HG03442 (cell line): ENCODE measurements around the gene MAGEA9.
"Not testable (repeated sequence)": the region's sequence is repeated elsewhere in the genome, so short reads cannot be mapped to it uniquely, and the experiment has no call there.

Experiments used
- ATAC-seq: cut with Tn5 transposase; IDR thresholded peaks from one replicate; pipeline ENCODE4 v1.9.1; 2021; ENCODE audit warnings: mild to moderate bottlenecking, moderate library complexity; ENCODE audit not compliant: unreplicated experiment

The MAGEA9 gene, protein sequence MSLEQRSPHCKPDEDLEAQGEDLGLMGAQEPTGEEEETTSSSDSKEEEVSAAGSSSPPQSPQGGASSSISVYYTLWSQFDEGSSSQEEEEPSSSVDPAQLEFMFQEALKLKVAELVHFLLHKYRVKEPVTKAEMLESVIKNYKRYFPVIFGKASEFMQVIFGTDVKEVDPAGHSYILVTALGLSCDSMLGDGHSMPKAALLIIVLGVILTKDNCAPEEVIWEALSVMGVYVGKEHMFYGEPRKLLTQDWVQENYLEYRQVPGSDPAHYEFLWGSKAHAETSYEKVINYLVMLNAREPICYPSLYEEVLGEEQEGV

GRCh38 chrX:149781727-149782126 is at the start of gene MAGEA9:
Gene MAGEA9, plus strand, starts transcription at chrX:149781930. Its CDS starts 4,281 bp downstream, at chrX:149786211.
- ATAC-seq: not testable (repeated sequence)

GRCh38 chrX:149742269-149742668 is 39.5 kb upstream of the MAGEA9 start:
- ATAC-seq: not testable (repeated sequence)

DNA sequence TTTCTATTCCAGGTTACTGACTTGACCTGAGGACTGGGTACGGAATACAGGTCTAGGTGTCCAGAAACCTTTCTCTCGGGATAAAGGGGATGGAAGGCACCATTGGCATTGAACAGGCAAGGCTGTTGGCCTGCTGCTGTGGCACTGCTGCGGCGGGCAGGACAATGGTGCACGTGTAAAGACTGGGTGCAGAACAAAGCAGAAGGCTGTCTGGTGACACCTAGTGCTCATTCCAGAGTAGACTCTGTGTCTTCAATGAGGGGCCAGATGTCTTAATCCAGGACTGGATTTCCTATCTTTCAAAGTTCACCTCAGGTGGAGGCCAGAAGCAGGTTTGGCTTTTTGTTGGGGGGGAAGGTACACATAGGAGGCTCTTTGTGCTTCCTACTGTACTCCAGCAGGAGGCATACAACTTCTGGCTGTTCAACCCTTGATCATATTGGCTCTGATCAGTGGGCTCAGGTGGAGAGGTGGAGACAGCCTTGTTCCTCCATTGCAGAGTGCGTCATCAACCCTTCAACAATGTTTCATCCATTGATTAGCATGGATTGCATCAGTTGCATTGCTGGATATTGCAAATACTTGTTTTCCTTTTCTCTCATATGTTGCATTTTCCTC is 35.2 kb upstream of the MAGEA9 start:
- ATAC-seq: not testable (repeated sequence)

DNA sequence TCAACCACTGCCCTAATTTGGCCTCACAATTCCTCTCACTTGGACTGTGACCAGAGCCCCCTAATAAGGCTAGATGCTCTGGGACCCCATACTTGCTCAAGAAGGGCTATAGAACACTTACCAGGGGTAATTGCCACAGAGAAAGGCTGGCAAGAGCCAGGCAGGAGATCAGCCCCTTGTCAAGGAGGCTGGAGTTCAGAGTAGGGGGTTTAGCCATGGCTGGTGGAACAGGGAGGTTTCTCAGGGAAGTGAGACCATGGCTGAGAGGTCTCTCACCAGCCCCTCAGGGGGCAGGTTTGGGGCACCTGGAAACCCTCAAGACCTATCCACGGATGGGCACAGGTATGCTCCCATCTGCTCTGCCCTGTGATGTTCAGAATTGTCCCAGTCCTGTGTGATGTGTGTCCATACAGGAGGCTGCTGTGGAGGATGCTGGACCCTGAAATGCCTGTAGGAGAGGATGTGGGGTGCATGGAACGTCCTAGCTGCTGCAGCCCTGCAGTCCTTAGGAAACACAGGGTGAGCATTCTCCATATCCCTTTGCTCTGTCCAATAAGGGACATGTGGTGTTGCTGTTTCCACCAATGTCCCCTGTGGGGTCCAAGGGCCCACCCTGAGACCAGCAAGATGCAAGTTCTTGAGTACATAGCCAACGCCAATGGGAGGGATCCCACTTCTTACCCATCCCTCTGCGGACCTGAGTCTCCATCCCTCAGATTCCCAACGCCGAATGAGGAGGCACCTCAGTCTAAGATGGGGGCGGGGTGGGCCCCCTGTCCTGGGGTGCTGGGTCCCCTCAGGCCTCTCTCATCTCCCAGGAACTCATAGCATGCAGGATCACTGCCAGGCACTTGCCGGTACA is 24.3 kb upstream of the MAGEA9 start:
- ATAC-seq: no peak

GRCh38 chrX:149758068-149758714 is 23.5 kb upstream of the MAGEA9 start:
- no peak for ATAC-seq

DNA sequence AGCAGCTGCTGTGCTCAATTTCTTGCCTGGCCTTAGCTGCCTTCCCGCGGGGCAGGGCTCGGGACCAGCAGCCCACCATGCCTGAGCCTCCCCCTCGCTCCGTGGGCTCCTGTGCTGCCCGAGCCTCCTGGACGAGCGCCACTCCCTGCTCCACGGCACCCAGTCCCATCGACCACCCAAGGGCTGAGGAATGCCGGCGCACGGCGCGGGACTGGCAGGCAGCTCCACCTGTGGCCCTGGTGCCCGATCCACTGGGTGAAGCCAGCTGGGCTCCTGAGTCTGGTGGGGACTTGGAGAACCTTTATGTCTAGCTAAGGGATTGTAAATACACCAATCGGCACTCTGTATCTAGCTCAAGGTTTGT is 23.0 kb upstream of the MAGEA9 start:
- ATAC-seq: not testable (repeated sequence)

- ATAC-seq: no peak
Observed at GRCh38 chrX:149759824-149760223, 21.9 kb upstream of the MAGEA9 start.

DNA sequence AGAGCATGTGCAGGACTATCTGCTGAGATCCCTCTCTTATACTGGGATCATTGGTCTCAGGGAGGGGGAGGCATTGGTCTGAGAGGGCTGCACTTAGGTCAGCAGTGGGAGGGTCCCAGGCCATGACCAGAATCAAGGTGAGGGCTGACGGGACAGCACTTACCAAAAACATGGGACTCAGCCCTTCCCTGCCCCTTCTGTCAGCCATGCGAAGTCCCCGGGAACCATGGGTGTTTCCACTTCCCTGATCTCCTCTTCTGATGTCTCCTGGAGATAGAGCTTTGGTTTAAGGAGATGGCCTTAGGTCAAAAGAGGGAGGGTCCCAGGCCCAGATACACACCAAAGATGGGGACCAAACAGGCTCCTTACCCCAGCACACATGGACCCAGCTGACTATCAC is 20.8 kb upstream of the MAGEA9 start:
- no peak for ATAC-seq

DNA sequence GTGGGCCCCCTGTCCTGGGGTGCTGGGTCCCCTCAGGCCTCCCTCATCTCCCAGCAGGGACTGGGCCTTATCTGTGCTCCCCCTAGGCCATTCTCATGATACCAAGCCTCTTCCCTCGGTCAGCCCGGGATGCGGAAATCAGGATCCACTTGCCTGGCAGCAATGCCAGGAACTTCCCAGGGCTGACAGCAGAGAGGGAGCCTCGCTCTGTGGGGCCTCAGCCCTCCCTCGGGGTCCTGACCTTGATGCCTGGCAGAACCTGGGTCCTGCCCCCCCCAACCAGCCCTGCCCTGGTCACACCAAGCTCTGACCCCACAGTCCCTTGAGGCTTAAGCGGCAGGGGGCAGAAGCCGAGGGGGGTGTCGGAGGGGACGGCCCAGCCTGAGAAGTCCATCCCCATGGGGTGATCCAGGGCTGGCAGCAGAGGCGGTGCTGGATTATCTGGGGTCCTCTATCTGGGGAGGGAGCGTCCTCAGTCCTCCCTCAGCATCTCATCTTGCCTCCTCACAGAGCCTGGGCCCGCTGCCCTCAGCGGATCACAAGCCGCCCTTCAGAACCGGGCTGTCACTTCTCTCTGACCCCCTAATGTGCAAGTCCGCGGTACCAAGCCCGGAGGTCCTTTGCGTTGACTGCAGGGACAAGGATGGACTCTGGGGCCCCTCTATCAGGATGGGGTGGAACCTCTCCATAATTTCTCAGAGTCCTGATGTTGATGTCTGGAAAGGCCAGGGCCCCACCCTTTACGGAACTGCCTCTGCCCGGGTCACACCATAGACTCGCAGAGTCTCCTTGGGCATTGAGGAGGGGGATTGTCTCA is 19.7 kb upstream of the MAGEA9 start:
- ATAC-seq: not testable (repeated sequence)

DNA sequence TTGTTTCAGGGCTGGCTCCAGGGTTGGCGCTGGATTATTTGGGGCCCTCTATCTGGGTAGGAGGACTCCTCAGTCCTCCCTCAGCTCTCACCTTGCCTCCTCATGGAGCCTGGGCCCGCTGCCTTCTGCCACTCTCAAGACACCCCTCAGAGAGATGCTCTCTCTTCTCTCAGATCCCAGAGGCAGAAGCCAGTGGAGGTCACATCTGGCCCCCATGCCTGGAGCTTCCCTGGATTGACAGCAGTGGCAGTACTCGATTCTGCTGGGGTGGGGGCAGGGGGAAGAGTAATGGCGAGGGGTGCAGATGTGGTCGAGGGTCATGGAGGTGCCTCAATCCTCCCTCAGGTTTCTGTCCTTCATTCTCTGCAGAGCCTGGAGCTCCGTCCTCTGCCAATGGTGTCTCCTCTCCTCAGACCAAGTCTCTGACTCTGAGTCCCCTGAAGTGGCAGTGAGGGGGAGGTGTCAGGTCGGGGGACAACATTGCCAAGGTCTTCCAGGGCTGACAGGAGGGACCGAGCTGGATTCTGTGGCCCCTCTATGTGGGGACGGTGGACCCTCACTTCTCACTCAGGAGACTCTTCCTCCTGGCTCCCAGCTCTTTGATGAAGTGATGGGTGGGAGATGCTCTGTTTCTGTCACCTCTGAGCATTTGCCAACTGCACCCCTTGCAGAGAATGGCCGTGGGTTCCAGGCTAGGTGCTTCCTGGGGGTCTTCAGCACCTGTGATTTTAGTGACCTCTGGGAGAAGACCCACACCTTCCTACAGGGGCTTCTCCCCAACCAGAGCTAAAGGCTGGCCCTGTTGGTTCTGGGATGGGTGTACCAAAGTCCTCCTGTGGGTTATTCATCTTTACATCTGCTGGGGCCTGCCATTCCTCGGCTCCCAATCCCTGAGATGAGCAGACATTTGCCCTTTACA is 18.8 kb upstream of the MAGEA9 start:
- no peak for ATAC-seq

GRCh38 chrX:149770344-149770743 is 11.4 kb upstream of the MAGEA9 start:
- ATAC-seq: not testable (repeated sequence)

DNA sequence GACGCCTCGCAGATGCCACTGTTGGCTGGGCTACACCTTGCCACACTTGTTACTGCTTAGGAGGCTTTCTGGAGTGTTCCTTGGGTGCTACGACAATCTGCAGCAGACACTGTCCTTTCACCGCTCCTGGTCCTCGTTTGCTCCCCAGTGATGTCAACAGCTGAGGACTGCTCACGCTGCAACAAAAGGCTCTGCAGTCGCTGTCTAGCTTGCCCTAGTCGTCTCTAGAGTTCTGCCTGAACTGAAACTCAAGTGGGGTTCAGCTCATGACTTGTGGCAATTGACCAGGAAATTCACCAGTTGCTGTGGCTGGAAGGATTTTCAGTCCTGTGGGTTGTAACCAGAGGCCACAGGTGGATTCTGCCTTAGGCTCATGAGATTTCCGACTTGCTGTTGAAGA is 8.7 kb upstream of the MAGEA9 start:
- ATAC-seq: not testable (repeated sequence)

DNA sequence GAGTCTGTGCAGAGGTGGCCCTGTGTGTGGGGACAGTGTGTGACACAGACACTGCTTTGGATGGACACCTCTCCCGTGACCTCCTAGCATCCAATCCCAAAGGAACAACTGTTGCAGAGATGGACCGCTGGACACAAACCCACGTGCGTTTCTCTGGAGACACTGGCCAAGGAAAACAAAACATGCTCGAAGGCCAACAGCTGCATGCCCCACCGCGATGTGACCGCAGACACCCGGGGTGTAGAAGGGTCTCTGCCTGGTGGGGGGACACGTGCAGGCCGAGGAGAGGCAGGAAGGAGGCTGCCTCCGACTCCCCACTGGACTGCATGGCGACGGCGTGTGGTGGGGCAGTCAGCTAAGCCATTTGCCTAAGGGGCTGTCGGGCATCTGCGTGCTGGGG is 8.0 kb upstream of the MAGEA9 start, which contains the start of gene HSFX1:
HSFX1 (plus strand) TSS at position 301 of the 400 bp plus-strand sequence. CDS start 614 bp downstream, outside the sequence.
- not testable (repeated sequence) for ATAC-seq

- not testable (repeated sequence) for ATAC-seq
Observed at GRCh38 chrX:149777999-149778398, 3.7 kb upstream of the MAGEA9 start.

- peak; percentile 99 for ATAC-seq
Observed at GRCh38 chrX:149795531-149795930, 13.8 kb downstream of the MAGEA9 start.

GRCh38 chrX:149799095-149799714 is 17.5 kb downstream of the MAGEA9 start:
- ATAC-seq: no peak

DNA sequence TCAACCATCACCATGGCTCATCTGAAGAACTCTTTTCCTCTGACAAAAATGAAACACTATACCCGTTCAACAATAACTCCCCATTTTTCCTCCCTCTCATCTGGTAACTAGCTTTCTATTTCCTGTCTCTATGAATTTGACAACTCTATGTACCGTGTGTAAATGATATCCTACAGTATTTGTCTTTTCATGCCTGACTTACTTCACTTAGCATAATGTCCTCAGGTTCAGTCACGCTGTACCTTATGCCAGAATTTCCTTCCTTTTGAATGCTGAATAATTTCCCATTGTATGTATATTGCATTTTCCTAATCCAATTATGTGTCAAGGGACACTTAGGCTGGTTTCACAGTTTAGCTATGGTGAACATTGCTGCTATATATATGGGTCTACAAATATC is 18.2 kb downstream of the MAGEA9 start:
- ATAC-seq: no peak

DNA sequence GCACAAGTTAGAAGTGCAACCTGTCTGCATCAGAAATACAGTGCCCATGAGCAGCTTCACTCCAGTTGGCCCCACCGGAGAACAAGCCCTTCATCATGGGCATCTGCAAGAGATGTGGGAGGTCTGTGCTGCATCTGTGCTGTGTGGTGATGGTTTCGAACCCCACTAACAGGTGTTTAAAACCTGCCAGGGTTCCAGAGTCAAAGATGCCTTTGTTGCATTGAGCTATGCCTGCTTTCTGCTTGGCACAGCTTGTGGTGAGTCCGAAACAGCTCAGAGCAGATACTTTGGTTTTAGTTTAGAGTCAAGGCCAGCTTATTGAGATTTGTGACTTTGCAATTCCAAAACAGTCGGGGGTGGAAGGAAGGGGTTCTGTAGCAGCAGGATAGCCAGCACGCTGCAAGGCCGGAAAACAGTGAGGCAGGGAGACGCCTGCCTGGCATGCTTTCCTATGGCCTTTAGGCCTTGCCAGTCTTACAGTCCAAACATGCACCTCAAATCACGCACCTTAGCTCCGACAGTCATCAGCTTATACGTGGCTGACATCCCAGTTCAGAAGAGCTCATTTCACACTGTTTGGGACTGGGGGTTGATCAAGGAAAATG is 21.8 kb downstream of the MAGEA9 start:
- ATAC-seq: no peak
